HL-60 (cell line): ENCODE data around the gene CRTC1.
"Not testable (repeated sequence)": the region's sequence is repeated elsewhere in the genome, so short reads cannot be mapped to it uniquely, and the experiment has no call there.

Experiments
- CTCF ChIP-seq: IDR thresholded peaks from one replicate; pipeline ENCODE4 v1.5.1; 2011; ENCODE audit warnings: low read length, control low read depth, inconsistent platforms; ENCODE audit not compliant: insufficient read depth
- GABPA ChIP-seq: IDR thresholded peaks from 2 replicates; pipeline ENCODE4 v1.6.1; 2012; ENCODE audit warnings: low read depth
- POLR2AphosphoS5 ChIP-seq: IDR thresholded peaks from 2 replicates; pipeline ENCODE4 v1.6.1; 2012; ENCODE audit warnings: low read depth
- REST ChIP-seq: IDR thresholded peaks from 2 replicates; pipeline ENCODE4 v1.6.1; 2012; ENCODE audit warnings: low read depth; ENCODE audit not compliant: insufficient replicate concordance
- SPI1 ChIP-seq: IDR thresholded peaks from 2 replicates; pipeline ENCODE4 v1.6.1; 2012; ENCODE audit warnings: low read depth, mild to moderate bottlenecking, borderline replicate concordance

GRCh38 chr19:18680148-18680547 lies 3.3 kb upstream of the CRTC1 start:
- TF ChIP-seq CTCF, SPI1, REST, POLR2AphosphoS5, GABPA: not testable (repeated sequence)
